Right renal pelvis (tissue), 4 donors: ENCODE results near the gene C6orf15. TPM values are rescaled to one million over a fixed set of nuclear protein-coding genes. Genes with fewer than 3 reads are reported as not detected.

Source experiments
- DNase-seq, 4 donors: peaks; one replicate each; pipeline ENCODE4 v3.0.0-alpha.2; 2013; ENCODE audit warnings: low read depth in 4 of 4, low spot score in 3 of 4, missing footprints in 1 of 4
- polyA plus RNA-seq, 4 donors: library from polyadenylated mRNA; unstranded; fragments of 120-200 nt; gene quantifications; one replicate each; pipeline ENCODE4 v1.2.1, GENCODE V29; 2013; ENCODE audit not compliant: insufficient read length in 4 of 4

Gene C6orf15
- polyA plus RNA-seq, 4 donors: not detected

- no peak for DNase-seq
Measured at GRCh38 chr6:31111712-31112111, 663 bp downstream of the C6orf15 start.

GRCh38 chr6:31110825-31111582 is 1.4 kb downstream of the C6orf15 start:
- DNase-seq: no peak

GRCh38 chr6:31107052-31107451 is 5.3 kb downstream of the C6orf15 start:
- no peak for DNase-seq

- no peak for DNase-seq
Measured at GRCh38 chr6:31103136-31103535, 9.2 kb downstream of the C6orf15 start.

- no peak for DNase-seq
Measured at GRCh38 chr6:31098449-31098938, 13.9 kb downstream of the C6orf15 start.

- no peak for DNase-seq
Measured at GRCh38 chr6:31096656-31097055, 15.7 kb downstream of the C6orf15 start.

- DNase-seq: no peak
Measured at GRCh38 chr6:31096215-31096614, 16.2 kb downstream of the C6orf15 start.

GRCh38 chr6:31094389-31094881 is 17.9 kb downstream of the C6orf15 start:
- no peak for DNase-seq

GRCh38 chr6:31092769-31093505 is 19.4 kb downstream of the C6orf15 start:
- no peak for DNase-seq

- DNase-seq: no peak
Measured at GRCh38 chr6:31092238-31092637, 20.1 kb downstream of the C6orf15 start.

- DNase-seq: no peak
Measured at GRCh38 chr6:31091680-31092079, 20.7 kb downstream of the C6orf15 start.

GRCh38 chr6:31090973-31091364 is 21.4 kb downstream of the C6orf15 start:
- DNase-seq: no peak

- DNase-seq: no peak
Measured at GRCh38 chr6:31090275-31090972, 22.0 kb downstream of the C6orf15 start.

GRCh38 chr6:31087494-31088089 is 24.8 kb downstream of the C6orf15 start:
- peak; percentile 77 to 83 (median 78) for DNase-seq

GRCh38 chr6:31086788-31087440 is 25.5 kb downstream of the C6orf15 start:
- DNase-seq: no peak

- no peak for DNase-seq
Measured at GRCh38 chr6:31083742-31084354, 28.5 kb downstream of the C6orf15 start.

GRCh38 chr6:31081872-31082271 is 30.5 kb downstream of the C6orf15 start:
- no peak for DNase-seq

- DNase-seq: peak in 3 of 4 donors; percentile 44 to 63 (median 45)
Measured at GRCh38 chr6:31079656-31080261, 32.6 kb downstream of the C6orf15 start.

GRCh38 chr6:31076611-31077010 is 35.8 kb downstream of the C6orf15 start:
- DNase-seq: no peak
